Measurements from ENCODE around the gene AMOT.

- no peak for TF ChIP-seq CTCF (IDR thresholded peaks at IDR 0.05)
- TF ChIP-seq POLR2A (IDR thresholded peaks at IDR 0.05): no peak
- no peak for TF ChIP-seq EP300 (IDR thresholded peaks at IDR 0.05)
- no peak for TF ChIP-seq POLR2AphosphoS5 (IDR thresholded peaks at IDR 0.05)
These were observed 3.1 kb downstream of the AMOT start for GRCh38 chrX:112837531-112837930.

Data from stomach (tissue), 4 donors.